Kidney epithelial cell (primary cell): Measurements from ENCODE around the gene ZNF787. TPM values are rescaled to one million over a fixed set of nuclear protein-coding genes. Genes with fewer than 3 reads are reported as not detected.

ENCODE experiments used
- DNase-seq: peaks from one replicate; pipeline ENCODE4 v3.0.0-alpha.2; 2010; ENCODE audit warnings: low read depth
- H3K27me3 ChIP-seq: 2 replicates; pipeline ENCODE4 v1.6.0; 2011; ENCODE audit warnings: low read length; ENCODE audit not compliant: control insufficient read depth, insufficient read depth
- H3K36me3 ChIP-seq: 2 replicates; pipeline ENCODE4 v1.5.1; 2011; ENCODE audit warnings: low read length; ENCODE audit not compliant: control insufficient read depth, insufficient read depth
- H3K4me3 ChIP-seq: 2 replicates; pipeline ENCODE4 v1.5.1; 2011; ENCODE audit warnings: low read depth, mild to moderate bottlenecking, control low read depth, low read length
- CTCF ChIP-seq: IDR thresholded peaks from 2 replicates; pipeline ENCODE4 v1.5.1; 2011; ENCODE audit warnings: mild to moderate bottlenecking, moderate library complexity, low read length, control low read depth, inconsistent platforms; ENCODE audit not compliant: insufficient read depth, poor library complexity, severe bottlenecking
- total RNA-seq: library from RNA; depleted of rRNA; stranded (reverse); fragments of >200 nt; gene quantifications from 2 replicates; pipeline ENCODE4 v1.2.3, GENCODE V29; 2015

Gene ZNF787
- total RNA-seq, 1 donor from 2014 or later = 26.6 TPM

DNA sequence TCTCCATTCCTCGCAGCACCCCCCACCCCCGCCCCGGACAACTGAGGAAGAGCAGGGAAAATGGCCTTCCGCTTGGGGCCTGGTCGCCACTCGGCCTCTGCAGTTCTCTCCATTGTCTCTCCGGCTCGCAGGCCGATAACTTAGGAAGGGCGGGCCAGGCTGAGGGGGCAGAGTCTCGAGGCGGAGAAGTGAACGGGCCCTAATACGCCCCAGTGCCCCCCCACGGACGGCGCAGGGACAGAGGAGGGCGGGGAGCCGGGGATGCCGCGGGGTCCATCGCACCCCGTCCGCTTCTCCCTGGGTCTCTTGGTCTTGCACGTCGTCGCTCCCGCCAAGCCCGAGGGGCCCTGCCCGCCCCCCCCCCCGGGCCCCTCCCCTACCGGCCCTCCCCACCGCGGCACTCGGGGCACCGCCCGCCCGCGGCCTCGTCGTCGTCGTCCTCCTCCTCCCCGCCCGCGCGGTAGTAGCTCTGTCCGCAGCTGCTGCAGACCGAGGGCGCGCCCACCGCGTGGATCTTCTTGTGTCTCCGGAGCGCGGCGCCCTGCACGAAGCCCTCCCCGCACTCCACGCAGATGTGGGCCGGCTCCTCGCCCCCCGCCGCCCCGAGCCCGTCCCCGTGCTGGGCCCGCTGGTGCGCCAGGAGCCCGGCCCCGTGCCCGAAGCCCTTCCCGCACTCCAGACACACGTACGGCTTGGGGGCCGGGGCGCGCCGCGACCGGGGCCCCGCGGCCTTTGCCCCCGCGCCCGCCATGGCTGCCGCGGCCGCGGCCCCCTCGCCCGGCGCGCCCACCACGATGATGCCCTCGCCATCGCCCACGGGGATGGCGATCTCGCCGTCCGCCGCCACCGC, 33.2 kb downstream of the ZNF787 start:
- no peak for TF ChIP-seq CTCF
- H3K36me3 ChIP-seq = no peaks in the 10 kb centered on the region
- H3K27me3 ChIP-seq = no peaks in the 10 kb centered on the region
- no peak for DNase-seq
- H3K4me3 ChIP-seq = no peak overlapping the region

GRCh38 chr19:56086671-56087430, 34.2 kb downstream of the ZNF787 start:
- H3K4me3 ChIP-seq = no peak overlapping the region
- H3K36me3 ChIP-seq = no peaks in the 10 kb centered on the region
- H3K27me3 ChIP-seq = no peaks in the 10 kb centered on the region
- no peak for DNase-seq
- no peak for TF ChIP-seq CTCF

DNA sequence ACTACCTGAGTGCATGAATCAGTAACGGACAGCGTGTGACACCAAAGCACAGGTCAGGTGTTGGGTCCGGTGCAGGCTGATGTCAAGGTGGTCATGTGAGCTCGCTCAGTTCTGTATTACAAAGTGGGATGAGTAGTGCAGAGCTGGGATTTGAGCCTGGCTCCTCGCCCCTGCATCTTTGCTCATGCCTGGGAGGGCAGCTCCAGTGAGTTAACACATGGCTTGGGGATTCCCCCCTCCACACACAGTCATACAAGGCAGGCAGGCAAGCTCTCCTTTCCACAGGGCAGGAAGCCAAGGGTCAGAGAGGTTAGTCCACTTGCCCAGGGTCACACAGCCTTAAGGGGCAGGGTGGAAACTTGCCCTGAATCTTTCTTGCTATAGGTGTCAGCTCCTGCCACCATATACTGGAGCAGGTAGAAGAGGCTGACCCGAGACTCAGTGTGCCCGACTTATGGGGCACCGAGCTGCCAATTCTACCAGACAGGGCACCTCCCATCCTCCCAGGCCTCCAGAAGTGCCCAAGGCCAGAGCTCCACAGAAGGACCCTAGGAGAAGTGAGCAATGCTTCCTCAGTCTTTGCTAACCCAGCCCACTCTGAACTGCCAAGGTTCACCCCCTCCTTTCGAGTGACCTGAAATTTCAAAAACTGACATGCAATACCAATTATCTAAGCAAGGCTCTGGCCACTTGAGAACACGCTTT, 35.4 kb downstream of the ZNF787 start:
- no peak for TF ChIP-seq CTCF
- H3K4me3 ChIP-seq = no peak overlapping the region
- H3K36me3 ChIP-seq = no peaks in the 10 kb centered on the region
- H3K27me3 ChIP-seq = peaks cover 3% of the 10 kb centered on the region
- DNase-seq = no peak

DNA sequence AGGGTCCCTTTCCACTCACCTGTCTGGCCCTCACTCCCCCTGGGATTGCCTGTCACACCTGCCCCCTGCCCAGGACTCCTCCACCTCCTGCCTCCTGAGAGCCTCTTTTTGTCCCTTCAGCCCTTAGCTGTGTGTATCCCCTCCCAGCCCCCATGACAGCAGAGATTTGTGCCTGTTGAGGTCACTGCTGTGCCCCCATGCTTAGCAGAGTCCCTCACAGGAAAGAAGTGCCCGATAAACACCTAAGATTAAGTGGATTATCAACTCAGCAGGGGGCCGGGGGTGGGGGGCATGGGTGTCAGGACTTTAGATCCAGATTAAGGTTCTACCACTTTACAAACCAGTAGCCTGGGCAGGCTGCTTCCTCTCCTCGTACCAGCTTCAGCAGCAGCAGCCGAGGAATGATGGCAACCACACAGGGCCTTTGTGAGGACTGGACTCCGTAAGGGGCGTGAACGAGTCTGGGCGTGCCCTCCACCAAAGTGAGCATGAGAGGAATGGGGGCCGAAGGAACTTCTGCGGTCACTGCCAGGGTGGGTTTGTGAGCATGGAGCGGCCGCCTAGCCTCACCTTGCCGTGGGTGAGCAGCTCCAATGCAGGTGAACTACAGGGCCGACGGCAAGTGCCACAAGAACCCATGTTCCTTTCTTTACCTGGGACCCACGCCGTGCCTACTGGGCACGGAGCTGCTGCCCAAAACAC, 36.1 kb downstream of the ZNF787 start:
- no peak overlapping the region for H3K4me3 ChIP-seq
- H3K36me3 ChIP-seq = no peaks in the 10 kb centered on the region
- H3K27me3 ChIP-seq = peaks cover 3% of the 10 kb centered on the region
- no peak for TF ChIP-seq CTCF
- no peak for DNase-seq

- Histone ChIP-seq H3K36me3 (no peaks in the 10 kb centered on the region), H3K27me3 (peaks cover 3% of the 10 kb centered on the region), H3K4me3 (no peak overlapping the region)
- no peak for TF ChIP-seq CTCF
- DNase-seq = no peak
Measured at GRCh38 chr19:56083668-56084067, 37.4 kb downstream of the ZNF787 start.
